Forelimb muscle (tissue), 1 donor: ENCODE results near the gene LRRC31. TPM values are rescaled to one million over a fixed set of nuclear protein-coding genes. Genes with fewer than 3 reads are reported as not detected.

Experiments used
- DNase-seq: peaks from one replicate; pipeline ENCODE4 v3.0.0-alpha.2; 2013; ENCODE audit warnings: low read depth
- polyA plus RNA-seq: library from polyadenylated mRNA; unstranded; fragments of 120-200 nt; gene quantifications from one replicate; pipeline ENCODE4 v1.2.1, GENCODE V29; 2013; ENCODE audit not compliant: insufficient read length

The LRRC31 gene
- polyA plus RNA-seq, 1 donor = not detected

GRCh38 chr3:169813757-169814517 lies 55.8 kb downstream of the LRRC31 start:
- no peak for DNase-seq

DNA sequence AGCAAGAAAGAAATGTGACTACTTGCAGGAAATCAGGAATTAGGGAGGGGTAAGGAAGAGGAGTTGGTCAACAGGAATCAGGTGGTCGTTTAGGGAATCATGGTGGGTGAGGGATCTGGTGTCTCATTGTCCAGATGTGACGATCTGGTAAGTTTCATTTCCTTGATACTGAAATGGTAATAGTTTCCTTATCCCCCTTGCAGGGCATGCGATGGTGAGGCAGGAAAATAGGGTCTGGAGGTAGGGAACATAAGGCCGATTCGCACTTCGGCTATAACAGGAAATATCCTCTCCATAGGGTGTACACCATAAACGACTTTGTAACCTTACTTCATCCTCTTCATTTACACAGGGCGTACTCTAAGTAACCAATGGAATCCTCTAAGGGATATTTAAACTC lies 56.5 kb downstream of the LRRC31 start:
- no peak for DNase-seq

DNA sequence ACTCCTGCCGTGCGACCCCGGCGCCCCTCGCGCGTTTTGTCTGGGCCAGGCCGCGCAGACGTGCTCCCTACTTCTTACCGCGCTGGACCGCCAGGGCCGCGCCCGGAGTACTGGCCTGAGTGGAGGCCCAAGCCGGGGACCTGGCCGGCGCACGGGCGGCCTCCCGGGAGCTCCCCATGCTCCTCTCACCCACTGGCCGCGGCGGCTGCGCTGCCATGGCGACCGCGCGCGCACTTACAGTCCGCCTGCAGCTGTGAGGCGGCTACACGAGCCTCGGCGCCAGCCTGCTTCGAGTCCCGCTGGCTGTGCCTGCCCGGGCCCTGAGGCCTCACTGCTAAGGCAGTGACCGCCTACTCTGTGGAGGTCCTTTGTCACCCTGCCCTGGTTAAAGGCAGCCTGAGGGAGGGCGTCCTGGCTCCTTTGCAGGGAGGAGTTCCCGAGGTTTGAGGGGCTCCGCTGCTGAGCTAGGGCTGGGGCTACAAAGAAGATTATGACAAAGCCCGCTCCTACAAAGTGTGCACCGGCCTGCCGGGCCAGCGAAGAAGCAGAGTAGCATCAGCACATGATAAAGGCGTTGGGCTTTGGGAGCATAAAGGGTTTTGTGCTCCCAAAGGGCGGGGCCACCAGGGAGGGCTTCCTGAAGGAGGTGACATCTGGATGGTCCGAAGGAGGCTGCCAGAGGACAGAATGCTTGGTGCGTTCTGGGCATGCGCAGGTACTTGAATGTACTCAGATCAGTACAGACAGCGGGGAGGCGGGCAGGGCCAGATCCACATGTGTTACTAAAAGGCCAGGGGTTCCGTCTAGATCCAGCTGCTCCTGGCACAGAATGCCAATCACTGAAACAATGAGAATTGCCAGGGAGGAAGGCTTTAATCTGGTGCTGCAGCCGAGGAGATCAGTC lies 57.2 kb downstream of the LRRC31 start, which contains the start of the genes LRRC34 and LRRIQ4:
TSS of gene LRRC34 (minus strand) at position 573 of the 904 bp plus-strand sequence. CDS start at position 217, 356 bp downstream.
TSS of gene LRRIQ4 (plus strand) at position 539 of the 904 bp plus-strand sequence. CDS start 9,052 bp downstream, outside the sequence.
- DNase-seq = peak; percentile 25

DNA sequence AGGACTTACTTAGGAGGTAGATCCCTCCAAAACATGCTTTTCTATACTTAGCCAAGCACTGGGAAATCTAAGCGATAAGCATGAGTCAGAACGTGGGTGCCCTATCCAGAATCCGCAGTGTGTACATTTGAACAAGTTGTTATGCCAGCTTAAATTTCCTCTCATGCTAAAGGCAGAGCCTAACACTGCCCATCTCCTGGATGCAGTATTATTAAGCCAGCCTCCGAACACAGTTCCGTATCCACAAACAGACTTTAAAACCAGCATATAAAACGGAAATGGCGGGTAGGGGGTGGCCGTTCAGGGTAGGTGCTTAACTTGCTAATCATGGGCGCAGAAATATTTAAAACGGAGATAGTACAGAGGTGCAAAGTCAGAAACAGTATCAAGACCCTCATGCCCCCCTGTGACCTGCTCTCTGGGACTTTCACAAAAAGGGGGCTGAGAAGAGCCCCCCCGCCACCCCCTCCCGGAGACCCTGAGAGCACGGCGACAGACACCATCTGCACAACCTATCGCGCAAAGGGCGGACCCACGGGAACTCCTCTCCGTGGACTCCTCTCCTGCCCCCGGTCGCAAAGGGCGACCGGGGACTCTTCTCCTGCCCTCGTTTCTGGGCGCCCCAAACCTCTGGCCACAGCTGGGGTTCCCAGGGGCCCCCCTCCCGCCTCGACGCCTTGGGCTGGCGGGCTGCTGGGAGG lies 58.0 kb downstream of the LRRC31 start:
- DNase-seq = peak; percentile 11

DNA sequence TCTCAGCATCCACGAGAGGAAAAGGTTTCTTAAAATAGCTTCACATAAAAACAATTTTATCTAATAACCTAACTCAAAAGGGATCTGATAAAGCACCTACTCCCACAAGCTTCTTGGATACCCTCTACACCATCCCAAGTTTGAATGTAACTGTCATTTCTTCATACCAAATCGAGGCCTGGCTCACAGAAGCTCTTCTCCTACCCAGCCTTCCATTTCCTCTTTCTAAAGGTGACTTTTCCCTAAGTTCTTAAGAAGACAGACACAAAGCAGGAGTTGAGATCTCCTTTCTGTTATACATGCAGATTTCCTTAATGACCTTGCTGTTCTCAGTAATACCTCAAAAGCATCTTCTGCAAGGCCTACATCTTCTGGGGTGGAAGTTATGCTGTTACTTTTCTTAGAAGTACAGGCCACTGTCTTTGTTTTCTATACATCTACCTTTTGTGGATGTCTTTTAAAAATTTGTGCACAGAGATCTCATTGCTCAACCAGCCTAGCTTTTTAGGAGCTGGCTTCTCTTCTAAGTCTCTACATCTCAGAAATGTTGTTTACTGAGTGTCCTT lies 60.4 kb downstream of the LRRC31 start:
- DNase-seq = no peak

DNA sequence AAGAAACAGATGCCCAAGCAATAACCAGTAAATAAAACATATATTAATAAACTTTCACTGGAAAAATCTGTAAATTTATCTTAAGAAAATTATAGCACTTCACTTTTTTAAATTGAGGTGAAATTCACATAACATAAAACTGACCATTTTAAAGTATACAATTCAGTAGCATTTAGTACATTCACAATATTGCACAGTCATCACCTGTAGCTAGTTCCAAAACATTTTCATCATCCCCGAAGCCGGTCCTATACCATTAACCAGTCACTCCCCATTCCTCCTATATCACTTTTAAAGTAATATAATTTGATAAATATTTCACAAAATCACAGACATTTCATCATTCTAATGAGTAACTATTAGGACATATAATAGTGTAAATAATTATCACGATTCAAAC lies 65.1 kb downstream of the LRRC31 start:
- DNase-seq = no peak

GRCh38 chr3:169792359-169792758 lies 77.4 kb downstream of the LRRC31 start:
- DNase-seq = no peak

- no peak for DNase-seq
These were observed 78.9 kb downstream of the LRRC31 start for GRCh38 chr3:169790687-169791429.

DNA sequence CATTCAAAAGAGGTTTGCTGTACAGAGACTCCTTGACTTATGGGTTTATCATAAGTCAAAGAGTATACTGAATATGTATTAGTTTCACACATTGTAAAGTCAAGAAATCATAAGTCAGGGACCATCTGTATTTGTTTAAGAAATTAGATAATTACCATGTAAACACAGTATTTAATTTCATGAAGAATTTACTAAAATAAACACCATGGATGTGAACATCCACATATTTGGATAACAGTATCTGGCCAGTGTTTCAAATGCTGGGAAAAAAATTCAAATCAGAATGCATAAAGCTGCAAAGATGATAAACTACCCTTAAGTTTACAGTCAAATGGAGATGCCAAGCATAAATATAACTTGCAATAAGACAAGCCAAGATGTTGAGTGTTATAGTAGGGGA lies 79.5 kb downstream of the LRRC31 start:
- DNase-seq = no peak

Other genes starting within 250 kb of the LRRC31 start
- 13.8 TPM for gene MECOM, start 206.2 kb downstream of the LRRC31 start, polyA plus RNA-seq
- gene TERC, start 104.9 kb downstream of the LRRC31 start, polyA plus RNA-seq = 0.35 TPM
- 2.6 TPM for gene ACTRT3, start 100.4 kb downstream of the LRRC31 start, polyA plus RNA-seq
- 18.7 TPM for gene MYNN, start 96.5 kb downstream of the LRRC31 start, polyA plus RNA-seq
- gene LRRIQ4, start 57.1 kb downstream of the LRRC31 start, polyA plus RNA-seq = 0.13 TPM
- 3.5 TPM for gene LRRC34, start 57.0 kb downstream of the LRRC31 start, polyA plus RNA-seq
- not detected for gene SAMD7, start 41.6 kb upstream of the LRRC31 start, polyA plus RNA-seq
- gene SEC62, start 96.9 kb upstream of the LRRC31 start, polyA plus RNA-seq = 72.6 TPM
- gene GPR160, start 168.1 kb upstream of the LRRC31 start, polyA plus RNA-seq = 2.7 TPM